ENCODE measurements around the gene ZNF711.
"Not testable (repeated sequence)": the region's sequence is repeated elsewhere in the genome, so short reads cannot be mapped to it uniquely, and the experiment has no call there.

The ZNF711 gene

DNA sequence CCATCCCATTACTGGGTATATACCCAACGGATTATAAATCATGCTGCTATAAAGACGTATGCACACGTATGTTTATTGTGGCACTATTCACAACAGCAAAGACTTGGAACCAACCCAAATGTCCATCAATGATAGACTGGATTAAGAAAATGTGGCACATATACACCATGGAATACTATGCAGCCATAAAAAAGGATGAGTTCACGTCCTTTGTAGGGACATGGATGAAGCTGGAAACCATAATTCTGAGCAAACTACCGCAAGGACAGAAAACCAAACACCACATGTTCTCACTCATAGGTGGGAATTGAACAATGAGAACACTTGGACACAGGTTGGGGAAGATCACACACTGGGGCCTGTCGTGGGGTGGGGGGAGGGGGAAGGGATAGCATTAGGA lies 41.5 kb downstream of the ZNF711 start:
- H3K36me3 ChIP-seq (ENCODE audit: control insufficient read depth, insufficient read depth, low read length); H3K4me1 ChIP-seq (ENCODE audit: control insufficient read depth, insufficient read depth, low read length); H3K4me3 ChIP-seq (ENCODE audit: insufficient read depth, low read depth, low read length); H3K9me3 ChIP-seq (ENCODE audit: control insufficient read depth, low read length); H3K27me3 ChIP-seq (ENCODE audit: control insufficient read depth, insufficient read depth, low read length, poor library complexity, severe bottlenecking); H3K27ac ChIP-seq (ENCODE audit: insufficient read depth, low read depth, low read length, poor library complexity, severe bottlenecking): not testable (repeated sequence)
- WGBS, 2 experiments, result 85 to 100% methylated on average over 1 to 3 of the region's 6 CpGs

DNA sequence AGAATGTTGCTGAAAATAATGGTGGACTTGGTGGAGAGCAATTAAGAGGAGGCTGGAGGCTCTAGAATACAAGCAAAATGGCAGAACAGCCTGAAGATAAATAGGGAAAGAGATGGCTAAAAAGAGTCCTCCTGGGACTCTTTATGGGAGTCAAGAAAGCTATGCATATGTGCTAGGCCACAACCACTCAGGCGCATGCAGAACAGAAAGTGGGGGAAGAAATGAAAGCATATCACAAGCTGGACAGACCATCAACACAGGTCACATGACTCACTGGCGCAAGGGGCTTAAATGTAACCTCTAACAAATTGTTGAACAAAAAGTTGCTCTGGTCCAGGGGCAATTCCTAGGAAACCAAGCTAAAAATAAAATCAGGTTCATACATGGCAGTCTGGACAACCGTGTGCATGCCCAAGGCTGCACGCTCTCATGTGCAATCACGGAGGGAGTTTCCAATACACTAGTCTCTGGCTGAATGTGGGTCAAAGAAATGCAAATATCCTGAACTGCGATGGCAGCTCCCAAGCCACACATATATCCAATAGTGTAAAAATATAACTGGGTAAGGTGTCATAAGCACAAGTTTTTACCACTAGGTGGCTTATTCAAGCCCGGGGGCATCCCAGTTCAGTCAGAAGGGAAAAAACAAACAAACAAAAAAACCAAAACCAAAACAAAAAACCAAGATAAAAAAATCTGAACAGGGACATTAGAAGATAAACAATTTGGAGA lies 45.4 kb downstream of the ZNF711 start:
- H3K9me3 ChIP-seq (ENCODE audit: control insufficient read depth, low read length), result no peaks in the 10 kb centered on the region
- H3K27ac ChIP-seq (ENCODE audit: insufficient read depth, low read depth, low read length, poor library complexity, severe bottlenecking), result no peak overlapping the region
- no peak overlapping the region for H3K4me3 ChIP-seq (ENCODE audit: insufficient read depth, low read depth, low read length)
- H3K36me3 ChIP-seq (ENCODE audit: control insufficient read depth, insufficient read depth, low read length), result no peaks in the 10 kb centered on the region
- H3K27me3 ChIP-seq (ENCODE audit: control insufficient read depth, insufficient read depth, low read length, poor library complexity, severe bottlenecking), result no peaks in the 10 kb centered on the region
- H3K4me1 ChIP-seq (ENCODE audit: control insufficient read depth, insufficient read depth, low read length), result no peaks in the 10 kb centered on the region
- 93 to 98% methylated on average over 5 to 6 of the region's 7 CpGs for WGBS, 2 experiments

DNA sequence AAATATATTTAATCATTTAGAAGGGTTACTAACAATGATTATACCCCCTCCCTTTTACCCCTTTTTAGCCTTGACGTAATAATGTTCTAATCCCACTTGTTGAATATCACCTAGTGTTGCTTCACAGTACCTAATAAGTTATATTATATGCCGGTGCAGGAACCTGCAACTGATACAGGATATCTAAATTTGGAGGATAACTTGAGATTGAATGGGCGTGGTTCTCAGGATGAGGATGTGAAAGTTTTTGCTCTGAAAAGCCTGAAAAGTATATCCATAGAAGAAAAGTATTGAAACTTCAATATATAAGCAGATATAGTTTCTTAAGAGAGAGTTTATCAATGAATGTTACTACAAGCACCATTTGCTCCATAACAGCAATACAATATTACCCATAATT lies 59.8 kb downstream of the ZNF711 start:
- WGBS, 2 experiments, result 100% methylated on average over 1 of the region's 3 CpGs; no CpG with 5 or more reads in 1 of the 2 experiments
- H3K4me1 ChIP-seq (ENCODE audit: control insufficient read depth, insufficient read depth, low read length), result no peaks in the 10 kb centered on the region

DNA sequence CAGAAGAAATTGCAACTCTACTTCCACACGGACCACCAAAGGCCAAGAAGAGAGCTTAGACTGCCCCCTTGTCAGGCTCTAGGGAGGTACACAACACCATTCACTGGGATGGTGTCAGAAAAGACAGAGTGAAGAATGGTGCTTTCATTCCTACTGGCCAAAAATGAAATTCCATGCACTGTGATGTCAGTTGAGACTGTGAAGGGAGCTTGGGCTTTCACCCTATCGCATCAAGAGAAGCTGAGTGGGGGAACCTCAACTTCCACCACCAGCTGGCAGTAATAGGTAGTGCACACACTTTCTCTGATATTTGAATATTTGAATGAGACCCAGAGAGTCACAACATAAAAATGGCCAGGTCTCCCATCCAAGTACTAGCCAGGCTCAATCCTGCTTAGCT lies 65.9 kb downstream of the ZNF711 start:
- Histone ChIP-seq H3K4me3 (ENCODE audit: insufficient read depth, low read depth, low read length) (no peak overlapping the region), H3K36me3 (ENCODE audit: control insufficient read depth, insufficient read depth, low read length) (no peaks in the 10 kb centered on the region), H3K9me3 (ENCODE audit: control insufficient read depth, low read length) (no peaks in the 10 kb centered on the region), H3K27ac (ENCODE audit: insufficient read depth, low read depth, low read length, poor library complexity, severe bottlenecking) (no peak overlapping the region), H3K27me3 (ENCODE audit: control insufficient read depth, insufficient read depth, low read length, poor library complexity, severe bottlenecking) (no peaks in the 10 kb centered on the region), H3K4me1 (ENCODE audit: control insufficient read depth, insufficient read depth, low read length) (no peaks in the 10 kb centered on the region)
- WGBS, 2 experiments, result 87 to 94% methylated on average over 2 of the region's 2 CpGs

More for the DNA sequence above, 59.8 kb downstream of the ZNF711 start:
- H3K4me3 ChIP-seq (ENCODE audit: insufficient read depth, low read depth, low read length), result no peak overlapping the region
- H3K27ac ChIP-seq (ENCODE audit: insufficient read depth, low read depth, low read length, poor library complexity, severe bottlenecking), result no peak overlapping the region
- H3K27me3 ChIP-seq (ENCODE audit: control insufficient read depth, insufficient read depth, low read length, poor library complexity, severe bottlenecking), result no peaks in the 10 kb centered on the region
- H3K9me3 ChIP-seq (ENCODE audit: control insufficient read depth, low read length), result no peaks in the 10 kb centered on the region
- no peaks in the 10 kb centered on the region for H3K36me3 ChIP-seq (ENCODE audit: control insufficient read depth, insufficient read depth, low read length)

DNA sequence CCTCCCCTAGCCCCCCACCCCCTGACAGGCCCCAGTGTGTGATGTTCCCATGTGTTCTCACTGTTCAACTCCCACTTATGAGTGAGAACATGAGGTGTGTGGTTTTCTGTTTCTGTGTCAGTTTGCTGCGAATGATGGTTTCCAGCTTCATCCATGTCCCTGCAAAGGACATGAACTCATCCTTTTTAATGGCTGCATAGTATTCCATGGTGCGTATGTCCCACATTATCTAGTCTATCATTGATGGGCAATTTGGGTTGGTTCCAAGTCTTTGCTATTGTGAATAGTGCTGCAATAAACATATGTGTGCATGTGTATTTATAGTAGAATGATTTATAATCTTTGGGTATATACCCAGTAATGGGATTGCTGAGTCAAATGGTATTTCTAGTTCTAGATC lies 67.6 kb downstream of the ZNF711 start:
- H3K27me3 ChIP-seq (ENCODE audit: control insufficient read depth, insufficient read depth, low read length, poor library complexity, severe bottlenecking); H3K27ac ChIP-seq (ENCODE audit: insufficient read depth, low read depth, low read length, poor library complexity, severe bottlenecking); H3K9me3 ChIP-seq (ENCODE audit: control insufficient read depth, low read length); H3K4me1 ChIP-seq (ENCODE audit: control insufficient read depth, insufficient read depth, low read length); H3K36me3 ChIP-seq (ENCODE audit: control insufficient read depth, insufficient read depth, low read length); H3K4me3 ChIP-seq (ENCODE audit: insufficient read depth, low read depth, low read length): not testable (repeated sequence)
- whole genome bisulfite sequencing, 2 experiments, result 89 to 100% methylated on average over 2 of the region's 2 CpGs
